Left kidney (tissue), 2 donors: Measurements from ENCODE around the gene LYZL2. TPM values are rescaled to one million over a fixed set of nuclear protein-coding genes. Genes with fewer than 3 reads are reported as not detected.
A peak's percentile ranks its signal among the peaks of the same experiment; 100 is the strongest.
"Not testable (repeated sequence)": the region's sequence is repeated elsewhere in the genome, so short reads cannot be mapped to it uniquely, and the experiment has no call there.

Experiments used
- DNase-seq: peaks from one replicate; pipeline ENCODE4 v3.0.0-alpha.2; 2013
- polyA plus RNA-seq: library from polyadenylated mRNA; unstranded; fragments of 120-200 nt; gene quantifications from one replicate; pipeline ENCODE4 v1.2.1, GENCODE V29; 2013; ENCODE audit not compliant: insufficient read length

The LYZL2 gene
- polyA plus RNA-seq, 1 donor, result not detected

DNA sequence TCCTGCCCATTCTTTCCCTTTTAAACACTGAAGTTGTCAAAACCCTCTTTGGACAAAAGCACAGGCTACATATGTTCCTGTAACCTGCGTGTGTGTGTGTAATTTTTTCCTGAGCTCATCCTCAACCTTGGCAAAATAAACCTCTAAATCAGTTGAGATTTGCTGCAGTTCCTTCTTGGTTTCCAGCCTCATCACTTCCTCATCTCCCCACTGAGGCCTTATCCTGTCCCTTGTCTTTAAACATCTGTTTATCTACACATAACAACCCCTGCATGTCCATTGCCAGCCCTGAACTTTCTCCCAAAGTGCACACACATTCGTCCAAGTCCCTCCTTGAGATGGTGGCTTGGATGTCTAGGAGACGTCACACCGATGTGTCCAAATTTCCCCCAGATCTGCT is 35.5 kb downstream of the LYZL2 start:
- DNase-seq, result no peak

DNA sequence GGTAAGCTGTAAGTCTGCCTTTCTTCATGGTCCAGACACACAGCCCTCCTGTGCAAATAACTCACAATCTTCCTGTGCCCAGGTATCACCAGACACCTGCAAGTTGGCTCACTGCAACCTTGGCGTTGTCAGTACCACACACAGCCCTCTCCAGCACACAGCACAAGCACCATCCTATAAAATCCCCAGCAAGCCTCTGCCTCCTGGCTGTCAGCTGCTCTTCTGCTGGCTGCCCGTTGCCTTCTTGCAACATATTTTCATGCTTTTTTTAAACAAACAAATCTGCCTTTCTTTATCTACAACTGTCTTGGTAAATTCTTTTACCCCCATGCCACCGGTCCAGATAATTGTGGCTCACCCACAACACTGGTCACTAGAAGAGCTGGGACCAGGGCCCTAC is 36.8 kb downstream of the LYZL2 start:
- DNase-seq, result not testable (repeated sequence)

DNA sequence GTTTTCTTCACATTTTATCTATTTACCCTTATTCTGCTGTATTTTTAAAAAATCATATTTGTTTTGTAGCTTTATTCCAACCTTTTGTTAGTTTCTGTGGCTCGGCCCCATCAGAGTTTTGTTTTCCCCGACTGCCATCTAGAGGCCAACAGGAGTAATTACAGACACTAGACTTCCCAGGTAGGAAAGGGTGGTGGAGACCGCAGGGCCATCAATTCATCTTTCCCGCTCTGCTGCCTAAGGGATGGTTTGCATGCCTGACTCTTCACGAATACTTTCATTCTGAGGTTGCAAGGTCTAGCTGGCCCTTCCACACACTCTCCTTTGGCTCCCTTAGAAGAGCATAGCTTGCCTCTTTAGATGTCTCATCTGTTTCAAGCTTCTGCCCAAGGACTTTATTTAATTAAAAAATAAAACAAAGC is 38.3 kb downstream of the LYZL2 start:
- peak; percentile 55 for DNase-seq

DNA sequence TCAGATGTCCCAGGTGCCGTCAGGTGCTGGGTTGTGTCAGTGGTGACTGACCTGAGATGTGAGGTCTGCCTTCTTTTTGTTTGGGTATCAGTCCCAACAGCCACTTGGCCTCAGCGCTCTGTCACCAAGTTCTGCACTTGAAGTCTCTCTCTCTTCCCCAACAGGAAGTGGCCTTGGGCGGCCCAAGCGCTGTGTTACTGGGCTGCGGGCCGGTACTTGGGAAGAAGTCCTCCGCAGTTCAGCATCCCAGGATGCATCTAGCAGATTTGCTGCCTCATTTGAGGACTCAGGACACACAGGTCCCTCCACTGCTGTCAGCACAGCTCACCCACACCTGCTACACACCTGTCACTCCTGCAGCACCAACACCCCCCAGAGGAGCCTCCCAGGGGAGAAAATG is 40.1 kb downstream of the LYZL2 start:
- DNase-seq, result no peak

DNA sequence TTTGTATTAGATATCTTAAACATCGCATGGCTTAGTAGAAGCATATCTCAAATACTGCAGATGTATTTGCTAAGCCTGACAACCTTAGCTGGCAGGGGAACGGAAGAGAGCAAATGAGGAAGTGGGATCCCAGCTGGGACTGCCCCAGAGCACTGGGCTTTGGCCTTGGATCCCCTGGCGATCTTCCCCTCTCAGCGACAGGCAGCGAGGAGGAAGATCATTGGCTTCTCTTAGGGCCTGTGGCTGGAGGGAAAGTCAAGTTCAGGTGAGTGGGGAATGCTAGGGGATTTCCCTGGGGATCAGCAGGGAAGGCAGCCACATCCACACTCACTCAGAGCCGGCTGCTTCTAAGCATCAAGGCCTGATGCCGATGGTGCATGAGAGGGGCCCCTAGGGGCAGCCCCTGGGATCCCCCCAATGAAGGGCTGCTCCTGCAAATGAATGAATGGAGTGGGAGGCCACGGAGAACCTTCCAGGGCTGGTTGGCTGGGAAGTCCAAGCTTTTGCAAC is 42.0 kb downstream of the LYZL2 start:
- DNase-seq, result no peak

DNA sequence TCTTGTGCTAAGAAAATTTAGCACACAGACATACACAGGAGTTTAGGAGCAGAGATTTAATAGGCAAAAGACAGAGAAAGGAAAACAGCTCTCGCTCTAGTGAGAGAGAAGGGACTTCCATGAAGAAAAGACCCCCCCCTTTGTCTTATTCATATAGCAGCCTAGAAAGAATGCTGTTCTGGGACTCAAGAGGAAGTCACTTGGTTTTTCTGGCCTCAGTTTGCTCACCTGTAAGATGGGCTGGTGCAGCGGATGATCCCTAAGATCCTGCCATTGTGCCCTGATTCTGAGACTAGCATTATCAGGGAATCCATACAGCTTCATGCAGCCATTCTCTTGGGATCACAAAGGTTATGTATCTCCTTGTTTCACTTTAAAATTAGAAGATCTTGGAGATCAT is 42.7 kb downstream of the LYZL2 start:
- no peak for DNase-seq

DNA sequence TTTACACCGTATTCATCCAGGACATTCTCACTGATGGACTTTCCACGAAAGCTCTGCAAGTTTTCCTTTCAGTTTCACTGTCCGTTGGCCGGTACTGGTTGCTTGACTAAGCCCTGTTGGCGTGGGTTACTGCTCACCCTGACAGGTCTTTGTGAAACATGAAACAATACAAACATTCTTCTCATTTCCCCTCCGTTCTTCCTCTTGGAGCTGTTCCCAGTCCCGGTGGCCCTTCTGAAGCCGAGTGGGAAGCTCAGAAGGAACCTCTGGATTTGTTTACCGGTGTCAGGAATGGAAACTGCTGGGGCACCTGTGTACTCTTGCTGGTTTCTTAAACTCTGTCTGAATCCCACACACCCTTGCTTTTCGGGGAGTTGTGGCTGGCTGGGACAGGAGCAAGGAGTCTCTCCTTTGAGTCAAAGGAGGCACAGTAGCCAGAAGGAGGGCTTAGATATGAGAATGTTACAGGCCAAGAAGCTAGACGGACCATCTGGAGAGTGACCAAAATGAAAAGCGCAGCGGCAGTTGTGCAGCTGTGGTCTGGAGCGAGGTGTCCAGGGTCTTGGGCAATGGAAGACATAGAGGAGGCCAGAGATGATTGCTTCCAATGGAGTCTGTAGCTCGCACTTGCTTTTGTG is 45.7 kb downstream of the LYZL2 start:
- peak; percentile 71 for DNase-seq

DNA sequence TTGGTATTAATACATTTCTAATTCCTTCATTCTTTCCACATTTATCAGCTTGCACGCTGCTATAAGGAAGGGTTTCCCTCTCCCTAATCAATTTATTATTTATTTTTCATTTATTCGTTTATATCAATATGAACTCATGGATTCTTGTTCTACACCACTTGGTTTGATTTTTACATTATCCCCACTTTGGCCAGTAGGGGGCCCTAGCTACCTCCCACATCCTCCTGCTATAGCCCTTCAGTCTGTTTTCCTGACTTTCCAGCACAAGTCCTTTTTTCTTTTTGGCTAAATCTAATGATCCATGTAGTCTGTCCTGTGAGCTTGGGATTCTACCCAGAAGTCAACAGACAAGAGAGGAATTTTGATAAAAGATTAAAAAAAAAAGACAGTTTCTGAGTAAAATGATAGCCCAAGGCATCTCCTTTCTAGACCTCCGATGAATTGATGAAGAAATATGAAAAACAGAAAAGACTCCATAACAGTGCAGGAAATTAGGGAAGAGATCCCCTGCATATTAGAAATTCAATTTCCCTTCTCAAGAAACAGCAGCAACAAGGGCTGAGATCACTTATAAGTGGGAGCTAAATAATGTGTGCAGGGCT is 47.7 kb downstream of the LYZL2 start:
- peak; percentile 43 for DNase-seq

DNA sequence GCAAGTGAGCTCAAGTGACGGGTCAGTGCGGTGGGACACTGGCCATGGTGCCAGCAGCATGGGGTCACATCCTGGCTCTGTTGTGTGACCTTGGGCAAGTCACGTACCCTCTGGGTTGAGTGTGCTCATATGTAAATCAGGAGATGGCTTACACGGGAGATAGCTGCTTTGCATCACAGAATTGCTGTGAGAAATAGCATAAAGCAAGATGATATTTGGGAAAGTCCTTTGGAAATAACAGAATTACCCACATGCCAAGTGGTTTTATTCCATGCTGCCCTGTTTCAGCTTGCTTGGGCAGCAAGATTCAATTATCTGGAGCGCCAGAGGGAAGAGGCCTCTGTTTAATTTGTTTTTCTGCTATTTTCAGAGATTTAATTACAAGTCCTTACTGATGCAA is 48.9 kb downstream of the LYZL2 start:
- no peak for DNase-seq

DNA sequence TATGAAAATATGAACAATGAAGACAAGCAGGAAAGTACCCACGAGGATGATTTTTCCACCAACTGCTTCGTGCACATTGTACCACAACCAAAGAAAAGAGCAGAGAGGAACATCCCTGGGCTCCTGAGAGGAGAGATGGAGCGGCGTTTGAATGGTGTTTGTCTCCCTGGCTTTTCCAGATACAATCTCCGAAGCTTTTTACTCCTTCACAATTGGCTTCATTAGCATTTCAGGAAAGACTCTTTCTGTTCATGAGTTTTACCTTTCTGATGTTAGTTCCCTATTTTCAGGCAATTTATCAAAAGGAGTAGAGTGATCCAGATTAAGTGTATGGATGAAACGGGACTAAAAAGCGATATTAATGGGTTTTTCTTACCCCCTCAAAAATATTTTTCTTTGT is 49.3 kb downstream of the LYZL2 start:
- DNase-seq, result no peak

DNA sequence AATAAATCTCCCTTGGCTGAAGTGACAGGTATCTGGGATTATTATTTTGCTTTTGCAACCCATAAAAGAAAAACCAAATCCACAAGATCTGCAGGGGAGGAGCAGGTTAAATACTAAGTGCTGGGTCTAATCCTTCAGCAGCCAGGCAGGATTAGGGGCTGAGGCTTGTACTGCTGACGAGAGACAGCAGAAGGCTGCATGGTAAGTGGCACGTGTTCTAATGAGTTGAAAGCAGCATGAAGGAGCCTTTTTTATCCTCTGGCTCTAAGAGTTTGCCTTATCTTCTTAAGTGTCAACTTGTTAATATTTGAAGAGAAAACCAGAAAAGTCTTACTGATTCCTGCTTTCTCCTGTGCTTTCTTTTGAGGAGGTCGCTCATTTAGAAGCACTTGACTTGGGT is 50.0 kb downstream of the LYZL2 start:
- no peak for DNase-seq

DNA sequence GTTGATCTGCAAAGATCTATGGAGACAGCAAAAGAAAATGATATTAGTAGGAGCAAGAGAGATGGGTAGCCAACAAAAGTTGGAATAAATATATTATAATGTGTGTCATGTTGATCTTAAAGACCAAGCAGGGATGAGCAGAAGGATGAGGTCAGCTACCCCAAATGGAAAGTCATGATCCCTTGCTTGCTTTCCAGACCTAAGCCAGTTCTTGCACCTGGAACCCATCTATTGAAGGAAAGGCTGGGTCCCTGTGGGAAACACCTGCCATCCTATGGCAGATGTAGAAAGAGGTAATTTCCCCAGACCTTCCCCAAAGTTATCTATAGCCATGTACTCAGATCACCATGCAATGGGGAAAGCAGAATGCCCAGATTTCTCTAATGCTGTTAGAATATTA is 52.5 kb downstream of the LYZL2 start:
- DNase-seq, result no peak

DNA sequence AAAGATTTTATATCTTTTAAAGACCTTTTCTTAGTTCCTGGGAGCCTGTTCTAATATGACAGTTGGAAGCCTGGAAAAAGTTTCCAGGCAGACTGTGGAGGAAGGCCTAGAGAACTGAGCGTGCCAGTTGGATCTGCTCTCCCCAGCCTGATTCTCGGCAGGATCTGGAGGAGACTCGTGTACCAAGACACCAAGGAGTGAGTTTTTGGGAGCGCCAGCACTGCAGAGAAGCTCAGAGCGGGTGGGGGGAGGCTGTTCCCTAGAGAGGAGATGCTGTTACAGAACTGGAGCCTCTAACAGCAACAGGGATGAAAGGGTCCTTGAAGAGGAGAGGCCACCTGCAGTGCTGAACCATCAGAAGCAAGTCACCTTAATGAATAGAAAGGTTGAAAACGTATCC is 52.9 kb downstream of the LYZL2 start:
- no peak for DNase-seq

DNA sequence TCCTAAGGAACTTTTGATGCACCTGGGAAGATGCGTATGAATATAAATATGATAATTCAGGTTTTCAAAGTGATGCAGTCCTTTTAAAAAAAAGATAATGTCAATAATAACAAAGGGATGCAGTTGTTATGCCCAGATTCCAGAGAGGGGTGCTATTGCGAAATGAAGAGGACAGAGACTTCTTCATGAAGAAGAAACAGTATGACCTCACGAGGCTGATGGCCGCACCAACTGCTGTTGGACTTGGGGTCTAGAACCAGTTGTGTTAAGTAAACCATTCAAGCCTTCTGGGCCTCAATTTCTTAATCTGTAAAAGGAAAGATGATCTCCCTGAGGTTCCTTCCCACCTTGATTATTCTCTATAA is 55.1 kb downstream of the LYZL2 start:
- DNase-seq, result no peak

DNA sequence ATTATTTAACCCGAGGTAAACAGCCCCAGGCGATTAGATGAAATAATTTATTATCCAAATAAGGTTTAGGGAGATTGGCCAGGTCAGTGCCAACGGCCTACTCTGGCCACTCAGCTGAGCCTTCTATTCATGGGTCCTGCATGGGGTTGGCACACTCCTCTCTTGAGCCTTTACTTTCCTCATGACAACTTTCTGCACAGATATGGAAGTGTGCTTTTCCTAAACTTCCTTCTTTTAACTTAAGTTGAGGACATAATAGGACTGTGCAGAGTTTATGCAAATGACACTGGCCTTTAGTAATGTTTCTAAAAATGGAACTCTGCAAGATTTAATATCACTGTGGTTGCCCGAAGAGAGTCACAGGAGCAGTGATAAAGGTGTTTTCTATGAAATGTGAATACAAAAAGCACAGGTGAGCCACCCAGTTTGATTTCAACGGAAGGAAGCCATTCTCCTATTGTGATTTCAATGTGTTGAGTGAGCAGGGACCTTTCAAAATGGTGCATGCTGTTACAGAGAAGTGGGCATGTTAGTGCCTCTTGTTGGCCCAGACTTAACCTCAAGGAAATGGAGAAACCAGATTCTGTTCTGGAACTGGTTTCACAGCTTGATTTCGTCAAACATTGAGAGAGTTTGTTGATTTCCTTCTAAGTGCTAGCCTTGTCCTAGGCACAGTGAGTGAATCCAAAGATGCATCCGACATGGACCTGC is 55.7 kb downstream of the LYZL2 start:
- DNase-seq, result no peak

DNA sequence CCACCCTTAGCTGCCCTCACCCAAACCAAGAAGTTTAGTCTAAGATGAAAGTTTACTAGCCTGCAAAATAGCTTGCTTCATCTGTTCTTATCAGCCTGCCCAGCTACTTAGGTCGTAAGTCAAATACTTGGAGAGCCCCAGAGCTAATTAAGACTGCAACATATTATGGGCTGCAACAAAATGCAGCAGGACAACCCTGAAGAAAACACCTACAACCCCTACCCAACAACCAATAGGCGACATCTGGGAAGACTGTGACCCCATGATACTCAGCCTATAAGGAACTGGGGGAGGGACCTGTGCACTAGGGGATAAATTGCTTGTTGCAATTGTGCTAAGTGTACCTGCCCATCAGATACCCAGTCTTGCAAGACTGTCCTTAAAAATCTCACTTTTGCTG is 64.1 kb downstream of the LYZL2 start:
- DNase-seq, result no peak

DNA sequence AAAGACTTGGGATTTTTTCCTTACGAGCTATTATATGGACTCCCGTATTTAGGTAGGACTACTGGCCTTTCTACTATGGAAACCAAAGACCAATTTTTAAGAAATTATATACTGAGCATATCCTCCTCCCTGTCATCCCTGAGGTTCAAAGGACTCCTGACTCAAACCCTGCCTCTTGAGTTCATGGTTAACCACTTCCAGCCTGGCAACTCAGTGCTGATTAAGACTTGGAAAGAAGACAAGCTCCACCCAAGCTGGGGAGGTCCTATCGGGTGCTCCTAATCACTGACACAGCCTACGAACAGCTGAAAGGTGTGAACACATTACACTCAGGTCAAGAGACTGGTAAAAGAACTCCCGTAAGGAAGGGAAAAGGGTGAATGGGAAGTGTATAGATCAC is 66.8 kb downstream of the LYZL2 start:
- no peak for DNase-seq

Other genes with a start within 250 kb of the LYZL2 start
- 10.8 TPM for gene MAP3K8, start 195.6 kb downstream of the LYZL2 start, polyA plus RNA-seq